Measurements from ENCODE around the gene KCNN2. TPM values are rescaled to one million over a fixed set of nuclear protein-coding genes. Genes with fewer than 3 reads are reported as not detected.

Gene KCNN2
- total and polyA plus RNA-seq, 9 of the 15 experiments (the other 6 are each of a cell fraction or from before 2014, with no cell fraction given) = 0.07 TPM; not detected in 8

DNA sequence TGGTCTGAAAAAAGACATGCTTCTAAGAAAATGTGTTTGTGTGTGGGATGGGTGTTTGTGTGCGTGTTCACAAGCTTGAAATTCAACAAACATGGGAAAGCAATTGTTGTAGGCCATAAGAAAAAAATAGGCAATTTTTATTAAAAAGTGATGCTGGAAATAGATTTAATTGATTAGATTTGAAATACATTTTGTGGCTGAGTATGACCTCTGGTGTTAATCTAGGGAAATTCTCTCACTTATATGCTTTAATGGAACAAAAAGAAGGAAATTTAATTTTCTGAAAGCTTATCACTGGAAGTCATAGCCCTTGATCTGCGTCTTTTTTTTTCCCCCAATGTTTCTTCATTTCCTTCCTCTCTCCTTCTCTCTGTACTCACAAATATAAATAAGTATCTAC is 3.5 kb upstream of the KCNN2 start:
- Histone ChIP-seq H3K9me3 (replicated peaks; ENCODE audit: control insufficient read depth, insufficient read depth, low read depth, low read length) (no peaks in the 10 kb centered on the region), H3K27me3 (ENCODE audit: control insufficient read depth in 2 of 2, insufficient read depth in 2 of 2, low read length in 2 of 2) (no peaks in the 10 kb centered on the region), H2AFZ (ENCODE audit: low read depth, low read length) (no peak overlapping the region), H3K9me1 (ENCODE audit: control insufficient read depth, insufficient read depth, low read length) (no peaks in the 10 kb centered on the region), H4K20me1 (replicated peaks; ENCODE audit: control insufficient read depth, insufficient read depth, low read length) (no peaks in the 10 kb centered on the region), H3K4me1 (replicated peaks in 1 of 2; ENCODE audit: control insufficient read depth in 2 of 2, insufficient read depth in 2 of 2, low read length in 2 of 2) (no peaks in the 10 kb centered on the region), H3K79me2 (ENCODE audit: control insufficient read depth, insufficient read depth, low read length) (no peaks in the 10 kb centered on the region), H3K4me2 (ENCODE audit: insufficient read depth, low read length) (no peak overlapping the region), H3K36me3 (ENCODE audit: control insufficient read depth, insufficient read depth, low read length) (no peaks in the 10 kb centered on the region), H3K4me3 (no peak overlapping the region), H3K9ac (ENCODE audit: insufficient read depth in 1 of 2, low read depth in 2 of 2, low read length in 2 of 2) (no peak overlapping the region), H3K27ac (ENCODE audit: extremely low read depth, low read depth, low read length) (no peak overlapping the region)
- TF ChIP-seq, protein P1, sequence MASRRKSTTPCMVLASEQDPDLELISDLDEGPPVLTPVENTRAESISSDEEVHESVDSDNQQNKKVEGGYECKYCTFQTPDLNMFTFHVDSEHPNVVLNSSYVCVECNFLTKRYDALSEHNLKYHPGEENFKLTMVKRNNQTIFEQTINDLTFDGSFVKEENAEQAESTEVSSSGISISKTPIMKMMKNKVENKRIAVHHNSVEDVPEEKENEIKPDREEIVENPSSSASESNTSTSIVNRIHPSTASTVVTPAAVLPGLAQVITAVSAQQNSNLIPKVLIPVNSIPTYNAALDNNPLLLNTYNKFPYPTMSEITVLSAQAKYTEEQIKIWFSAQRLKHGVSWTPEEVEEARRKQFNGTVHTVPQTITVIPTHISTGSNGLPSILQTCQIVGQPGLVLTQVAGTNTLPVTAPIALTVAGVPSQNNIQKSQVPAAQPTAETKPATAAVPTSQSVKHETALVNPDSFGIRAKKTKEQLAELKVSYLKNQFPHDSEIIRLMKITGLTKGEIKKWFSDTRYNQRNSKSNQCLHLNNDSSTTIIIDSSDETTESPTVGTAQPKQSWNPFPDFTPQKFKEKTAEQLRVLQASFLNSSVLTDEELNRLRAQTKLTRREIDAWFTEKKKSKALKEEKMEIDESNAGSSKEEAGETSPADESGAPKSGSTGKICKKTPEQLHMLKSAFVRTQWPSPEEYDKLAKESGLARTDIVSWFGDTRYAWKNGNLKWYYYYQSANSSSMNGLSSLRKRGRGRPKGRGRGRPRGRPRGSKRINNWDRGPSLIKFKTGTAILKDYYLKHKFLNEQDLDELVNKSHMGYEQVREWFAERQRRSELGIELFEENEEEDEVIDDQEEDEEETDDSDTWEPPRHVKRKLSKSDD (conservative IDR thresholded peaks at IDR 0.05; ENCODE audit: low read length) = no peak
- in situ Hi-C loops (cut with MboI) (no loop called here), intact Hi-C loops (cut with micrococcal nuclease) (no loop called here)
- FAIRE-seq (no peak), DNase-seq (ENCODE audit: extremely low read depth in 1 of 4, low spot score in 3 of 4) (no peak), ATAC-seq (no peak)
- 0% methylated on average over 2 of the region's 2 CpGs for WGBS (ENCODE audit: insufficient coverage, low coverage, missing lambda C conversion rate)
- no TSS peak for BruUV-seq (replicated peaks)
- ChIA-PET POLR2A (interaction anchor here (0.7 kb wide), 1 partner anchor 19 kb away, joined by 3 read pairs; no protein-coding TSS in a partner anchor), CTCF (ENCODE audit: low intra/inter-chr PET ratio) (no interaction called here)

DNA sequence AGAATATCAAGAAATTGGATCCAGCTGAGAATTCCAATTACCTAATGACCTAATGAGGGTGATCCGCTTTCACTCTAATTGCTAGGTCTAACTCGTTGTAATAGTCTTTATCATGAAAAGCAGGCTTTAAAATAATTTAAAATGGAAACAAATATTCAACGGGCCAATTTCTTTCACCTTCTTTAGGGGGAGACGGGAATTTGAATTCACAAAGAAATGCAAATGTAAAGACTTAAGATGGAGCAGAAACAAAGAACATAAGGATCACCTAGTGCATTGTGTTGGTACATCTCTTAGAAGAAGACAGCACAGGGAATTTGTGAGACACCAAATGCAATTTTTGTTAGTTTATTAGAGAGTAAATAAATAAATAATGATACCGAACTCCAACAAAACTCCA is 1.5 kb upstream of the KCNN2 start:
- no peak overlapping the region for H3K27ac ChIP-seq (ENCODE audit: extremely low read depth, low read depth, low read length)
- H3K9me1 ChIP-seq (ENCODE audit: control insufficient read depth, insufficient read depth, low read length) = no peaks in the 10 kb centered on the region
- H3K4me2 ChIP-seq (ENCODE audit: insufficient read depth, low read length) = no peak overlapping the region
- intact Hi-C loops (cut with micrococcal nuclease) = no loop called here
- CTCF ChIA-PET (ENCODE audit: low intra/inter-chr PET ratio) = no interaction called here
- FAIRE-seq (no peak), ATAC-seq (no peak), DNase-seq (ENCODE audit: extremely low read depth in 1 of 4, low spot score in 3 of 4) (no peak)
- H4K20me1 ChIP-seq (replicated peaks; ENCODE audit: control insufficient read depth, insufficient read depth, low read length) = no peaks in the 10 kb centered on the region
- no peaks in the 10 kb centered on the region for H3K27me3 ChIP-seq (ENCODE audit: control insufficient read depth in 2 of 2, insufficient read depth in 2 of 2, low read length in 2 of 2)
- no peaks in the 10 kb centered on the region for H3K36me3 ChIP-seq (ENCODE audit: control insufficient read depth, insufficient read depth, low read length)
- H3K9me3 ChIP-seq (replicated peaks; ENCODE audit: control insufficient read depth, insufficient read depth, low read depth, low read length) = no peaks in the 10 kb centered on the region
- no peak overlapping the region for H3K9ac ChIP-seq (ENCODE audit: insufficient read depth in 1 of 2, low read depth in 2 of 2, low read length in 2 of 2)
- 0% methylated on average over 5 of the region's 5 CpGs for WGBS (ENCODE audit: insufficient coverage, low coverage, missing lambda C conversion rate)
- no peak overlapping the region for H2AFZ ChIP-seq (ENCODE audit: low read depth, low read length)
- no peak overlapping the region for H3K4me3 ChIP-seq
- no TSS peak for BruUV-seq (replicated peaks)
- POLR2A ChIA-PET = interaction anchor here (0.6 kb wide), 1 partner anchor 751 kb away, joined by 3 read pairs; no protein-coding TSS in a partner anchor
- in situ Hi-C loops (cut with MboI) = no loop called here
- no peaks in the 10 kb centered on the region for H3K4me1 ChIP-seq (replicated peaks in 1 of 2; ENCODE audit: control insufficient read depth in 2 of 2, insufficient read depth in 2 of 2, low read length in 2 of 2)
- TF ChIP-seq MAFG (tag; conservative IDR thresholded peaks at IDR 0.05) (no peak), E2F3 (CRISPR knock-in tag; IDR thresholded peaks at IDR 0.05) (no peak), SMARCE1 (IDR thresholded peaks at IDR 0.05) (no peak), NBN (IDR thresholded peaks at IDR 0.05; ENCODE audit: low read depth) (no peak), PHB2 (IDR thresholded peaks at IDR 0.05; ENCODE audit: low read depth) (no peak), ETV5 (CRISPR knock-in tag; IDR thresholded peaks at IDR 0.05; ENCODE audit: low read depth) (no peak), CHD4 (IDR thresholded peaks at IDR 0.05; ENCODE audit: insufficient read depth, insufficient replicate concordance, low read depth, low read length, poor library complexity, severe bottlenecking) (no peak), EHMT2 (IDR thresholded peaks at IDR 0.05) (no peak)
- no peaks in the 10 kb centered on the region for H3K79me2 ChIP-seq (ENCODE audit: control insufficient read depth, insufficient read depth, low read length)

Measured in K562 (cell line).